Measurements from ENCODE around the gene ATP5F1B.
"Not testable (repeated sequence)": the region's sequence is repeated elsewhere in the genome, so short reads cannot be mapped to it uniquely, and the experiment has no call there.

ATP5F1B gene

DNA sequence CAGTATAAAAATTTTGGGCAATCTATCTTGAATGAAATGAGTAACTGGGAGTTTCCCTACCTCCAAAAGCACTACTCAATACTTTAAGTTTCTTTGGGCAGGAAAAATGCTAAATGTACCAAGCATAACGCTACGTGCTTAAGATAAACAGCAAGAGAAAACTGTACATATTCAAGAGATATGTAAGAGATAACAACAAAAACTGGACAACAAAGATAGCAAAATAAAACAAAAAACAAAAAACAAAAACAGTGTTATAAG is 22.3 kb upstream of the ATP5F1B start:
- H3K4me3 ChIP-seq (ENCODE audit: low read depth, low read length) = no peak overlapping the region
- TF ChIP-seq, protein P1, sequence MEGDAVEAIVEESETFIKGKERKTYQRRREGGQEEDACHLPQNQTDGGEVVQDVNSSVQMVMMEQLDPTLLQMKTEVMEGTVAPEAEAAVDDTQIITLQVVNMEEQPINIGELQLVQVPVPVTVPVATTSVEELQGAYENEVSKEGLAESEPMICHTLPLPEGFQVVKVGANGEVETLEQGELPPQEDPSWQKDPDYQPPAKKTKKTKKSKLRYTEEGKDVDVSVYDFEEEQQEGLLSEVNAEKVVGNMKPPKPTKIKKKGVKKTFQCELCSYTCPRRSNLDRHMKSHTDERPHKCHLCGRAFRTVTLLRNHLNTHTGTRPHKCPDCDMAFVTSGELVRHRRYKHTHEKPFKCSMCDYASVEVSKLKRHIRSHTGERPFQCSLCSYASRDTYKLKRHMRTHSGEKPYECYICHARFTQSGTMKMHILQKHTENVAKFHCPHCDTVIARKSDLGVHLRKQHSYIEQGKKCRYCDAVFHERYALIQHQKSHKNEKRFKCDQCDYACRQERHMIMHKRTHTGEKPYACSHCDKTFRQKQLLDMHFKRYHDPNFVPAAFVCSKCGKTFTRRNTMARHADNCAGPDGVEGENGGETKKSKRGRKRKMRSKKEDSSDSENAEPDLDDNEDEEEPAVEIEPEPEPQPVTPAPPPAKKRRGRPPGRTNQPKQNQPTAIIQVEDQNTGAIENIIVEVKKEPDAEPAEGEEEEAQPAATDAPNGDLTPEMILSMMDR (IDR thresholded peaks at IDR 0.05; ENCODE audit: borderline replicate concordance, insufficient read depth, low read depth, low read length) = no peak

DNA sequence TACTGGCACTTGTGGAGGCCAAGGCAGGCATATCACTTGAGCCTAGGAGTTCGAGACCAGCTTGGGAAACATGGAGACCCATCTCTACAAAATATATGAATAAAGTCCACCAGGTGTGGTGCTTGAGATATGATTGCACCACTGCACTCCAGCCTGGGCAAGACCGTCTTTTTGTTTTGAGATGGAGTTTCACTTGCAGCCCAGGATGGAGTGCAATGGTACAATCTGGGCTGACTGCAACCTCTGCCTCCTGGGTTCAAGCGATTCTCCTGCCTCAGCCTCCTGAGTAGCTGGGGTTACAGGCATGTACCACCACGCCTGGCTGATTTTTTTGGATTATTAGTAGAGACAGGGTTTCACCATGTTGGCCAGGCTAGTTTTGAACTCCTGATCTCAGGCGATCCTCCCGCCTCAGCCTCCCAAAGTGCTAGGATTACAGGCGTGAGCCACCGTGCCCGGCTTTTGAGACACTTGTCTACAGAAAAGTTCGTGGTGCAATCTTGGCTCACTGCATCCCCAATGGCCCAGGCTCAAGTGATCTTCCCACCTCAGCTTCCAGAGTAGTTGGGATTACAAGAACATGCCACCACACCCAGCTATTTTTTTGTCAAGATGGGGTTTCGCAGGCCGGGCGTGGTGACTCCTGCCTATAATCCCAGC is 16.3 kb upstream of the ATP5F1B start:
- H3K4me3 ChIP-seq (ENCODE audit: low read depth, low read length) = no peak overlapping the region
- TF ChIP-seq, protein P1 (IDR thresholded peaks at IDR 0.05; ENCODE audit: borderline replicate concordance, insufficient read depth, low read depth, low read length) = no peak

DNA sequence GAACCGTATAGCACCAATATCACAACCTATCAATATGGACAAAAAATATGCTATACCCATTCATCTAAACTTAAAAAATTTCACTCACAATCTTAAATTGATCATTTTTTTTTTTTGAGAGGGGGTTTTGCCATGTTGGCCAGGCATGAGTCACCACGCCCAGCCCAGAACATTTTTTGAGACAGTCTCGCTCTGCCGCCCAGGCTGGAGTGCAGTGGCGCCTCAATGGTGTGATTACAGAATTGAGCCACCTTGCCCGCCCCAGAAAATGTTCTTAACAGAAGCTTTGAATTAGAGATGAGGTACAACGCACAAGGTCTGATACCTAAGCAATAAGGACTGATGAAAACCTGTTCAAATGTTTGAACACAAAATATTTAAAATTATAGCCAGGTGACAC is 15.8 kb upstream of the ATP5F1B start:
- no peak overlapping the region for H3K4me3 ChIP-seq (ENCODE audit: low read depth, low read length)
- TF ChIP-seq, protein P1 (IDR thresholded peaks at IDR 0.05; ENCODE audit: borderline replicate concordance, insufficient read depth, low read depth, low read length) = no peak

DNA sequence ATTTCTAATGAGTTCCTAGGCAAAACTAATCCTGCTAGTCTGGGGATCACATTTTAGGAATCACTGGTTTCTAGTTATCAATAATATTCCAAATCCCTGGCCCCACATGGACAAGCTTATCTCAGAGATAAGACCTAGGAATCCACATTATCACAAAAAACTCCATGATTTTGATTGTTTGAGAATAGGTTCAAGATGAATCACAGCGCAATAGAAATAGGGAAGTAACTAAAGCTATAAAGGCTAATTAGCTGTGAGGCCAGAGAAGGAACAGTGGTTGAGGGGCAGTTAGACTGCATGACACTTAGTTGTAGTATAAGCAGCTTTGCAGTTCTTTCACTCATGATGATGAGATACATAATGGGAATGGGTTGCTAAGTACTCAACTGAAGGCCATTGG is 13.1 kb upstream of the ATP5F1B start:
- TF ChIP-seq, protein P1 (IDR thresholded peaks at IDR 0.05; ENCODE audit: borderline replicate concordance, insufficient read depth, low read depth, low read length) = no peak
- H3K4me3 ChIP-seq (ENCODE audit: low read depth, low read length) = no peak overlapping the region

DNA sequence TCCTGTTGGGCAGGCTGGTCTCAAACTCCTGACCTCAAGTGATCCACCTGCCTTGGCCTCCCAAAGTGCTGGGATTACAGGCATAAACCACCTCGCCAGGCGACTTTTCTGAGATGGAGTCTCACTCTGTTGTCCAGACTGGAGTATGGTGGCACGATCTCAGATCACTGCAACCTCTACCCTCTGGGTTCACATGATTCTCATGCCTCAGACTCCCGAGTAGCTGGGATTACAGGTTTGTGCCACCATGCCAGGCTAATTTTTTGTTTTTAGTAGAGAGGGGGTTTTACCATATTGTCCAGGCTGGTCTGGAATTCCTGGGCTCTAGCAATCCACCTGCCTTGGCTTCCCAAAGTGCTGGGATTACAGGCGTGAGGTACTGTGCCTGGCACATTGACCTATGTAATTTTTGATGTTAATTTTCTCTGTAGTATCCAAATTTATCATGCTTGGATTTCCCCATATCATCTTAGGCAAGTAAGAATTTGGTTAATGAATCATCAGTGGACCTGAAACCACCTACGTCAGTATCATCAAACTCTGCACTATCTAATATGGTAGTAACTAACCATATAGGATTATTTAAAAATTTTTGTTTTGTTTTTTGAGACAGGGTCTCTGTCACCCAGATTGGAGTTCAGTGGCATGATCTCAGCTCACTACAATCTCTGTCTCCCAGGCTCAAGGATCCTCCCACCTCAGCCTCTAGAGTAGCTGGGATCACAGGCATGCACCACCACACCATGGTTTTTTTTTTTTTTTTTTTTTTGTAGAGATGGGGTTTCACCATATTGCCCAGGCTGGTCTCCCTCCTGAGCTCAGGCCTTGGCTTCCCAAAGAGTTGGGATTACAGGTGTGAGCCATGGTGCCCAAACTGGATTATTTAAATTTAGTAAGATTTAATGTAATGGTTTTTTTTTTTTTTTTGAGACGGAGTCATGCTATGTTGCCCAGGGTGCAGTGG is 11.9 kb upstream of the ATP5F1B start:
- TF ChIP-seq, protein P1 (IDR thresholded peaks at IDR 0.05; ENCODE audit: borderline replicate concordance, insufficient read depth, low read depth, low read length) = no peak

DNA sequence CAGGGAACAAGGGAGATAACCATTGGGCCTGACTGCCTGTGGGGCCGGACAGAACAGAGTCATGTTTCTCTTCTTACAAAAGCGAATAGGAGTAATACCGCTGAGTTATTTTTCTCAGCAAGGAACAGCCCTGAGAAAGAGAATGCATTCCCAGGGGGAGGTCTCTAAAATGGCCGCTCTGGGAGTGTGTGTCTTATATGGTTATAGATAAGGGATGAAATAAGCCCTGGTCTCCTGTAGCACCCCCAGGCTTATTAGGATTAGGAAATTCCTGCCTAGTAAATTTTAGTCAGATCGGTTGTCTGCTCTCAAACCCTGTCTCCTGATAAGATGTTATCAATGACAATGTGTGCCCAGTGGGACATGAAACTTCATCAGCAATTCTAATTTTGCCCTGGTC is 8.0 kb upstream of the ATP5F1B start:
- H3K4me3 ChIP-seq (ENCODE audit: low read depth, low read length) = not testable (repeated sequence)

More for the DNA sequence above, 11.9 kb upstream of the ATP5F1B start:
- no peak overlapping the region for H3K4me3 ChIP-seq (ENCODE audit: low read depth, low read length)

DNA sequence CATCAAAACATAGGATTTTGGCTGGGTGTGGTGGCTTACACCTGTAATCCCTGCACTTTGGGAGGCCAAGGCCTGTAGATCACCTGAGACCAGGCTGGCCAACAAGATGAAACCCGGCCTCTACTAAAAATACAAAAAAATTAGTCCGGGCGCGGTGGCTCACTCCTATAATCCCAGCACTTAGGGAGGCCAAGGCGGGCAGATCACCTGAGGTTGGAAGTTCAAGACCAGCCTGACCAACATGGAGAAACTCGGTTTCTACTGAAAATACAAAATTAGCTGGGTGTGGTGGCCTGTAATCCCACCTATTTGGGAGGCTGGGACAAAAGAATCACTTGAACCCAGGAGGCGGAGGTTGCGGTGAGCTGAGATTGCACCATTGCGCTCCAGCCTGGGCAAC is 2.2 kb upstream of the ATP5F1B start:
- H3K4me3 ChIP-seq (ENCODE audit: low read depth, low read length) = not testable (repeated sequence)

DNA sequence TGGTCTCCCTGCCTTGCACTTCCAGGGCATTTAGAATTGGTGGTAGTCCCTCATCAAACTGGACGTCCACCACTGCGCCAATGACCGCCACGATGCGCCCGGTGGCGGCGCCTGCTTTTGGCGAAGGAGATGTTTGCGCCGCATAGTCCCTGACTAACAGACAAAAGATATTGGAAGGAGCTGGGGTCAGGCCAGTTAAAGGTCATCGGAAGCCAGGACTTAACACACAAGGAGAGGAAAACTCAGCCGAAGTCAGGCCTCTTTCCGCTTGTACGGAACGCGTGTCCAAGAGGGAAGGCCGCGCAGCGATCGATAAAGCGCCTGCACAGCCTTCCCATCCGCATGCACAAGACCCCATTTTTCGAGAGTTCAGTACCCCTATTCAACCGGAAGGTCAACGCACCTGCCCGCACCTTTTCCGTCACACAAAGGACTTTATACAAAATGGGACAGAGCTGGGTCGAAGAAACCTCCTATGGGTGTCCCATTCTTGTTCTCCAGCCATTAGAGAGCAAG is 525 bp downstream of the ATP5F1B start:
- peak overlapping the region; percentile 93 for H3K4me3 ChIP-seq (ENCODE audit: low read depth, low read length)
- TF ChIP-seq, protein P1 (IDR thresholded peaks at IDR 0.05; ENCODE audit: borderline replicate concordance, insufficient read depth, low read depth, low read length) = no peak
